K562 (cell line): ENCODE results near the gene SND1. TPM values are rescaled to one million over a fixed set of nuclear protein-coding genes. Genes with fewer than 3 reads are reported as not detected.

Experiments used
- ATF1 ChIP-seq, 2 experiments: fragments of 450-650 bp in 1 of 2; IDR thresholded peaks; 2 replicates each; pipeline ENCODE4 v1.6.1; 2016; ENCODE audit warnings: missing compliant biosample characterization in 1 of 2, missing genetic modification characterization in 1 of 2
- ATF4 ChIP-seq: fragments of 450-650 bp; formaldehyde crosslinking; IDR thresholded peaks from 2 replicates; pipeline ENCODE4 v1.4.0; 2022; ENCODE audit warnings: mild to moderate bottlenecking, moderate library complexity
- BHLHE40 ChIP-seq: IDR thresholded peaks from 2 replicates; pipeline ENCODE4 v1.6.1; 2011; ENCODE audit warnings: low read length, improper control_type of control experiment
- CHCHD3 ChIP-seq: fragments of 250-450 bp; sonication (Bioruptor Pico); IDR thresholded peaks from 2 replicates; pipeline ENCODE4 v2.1.2; 2022; ENCODE audit warnings: mild to moderate bottlenecking
- CREB1 ChIP-seq, 2 experiments: sonication (generic) in 1 of 2; formaldehyde crosslinking in 1 of 2; IDR thresholded peaks; 2 replicates each; pipeline versions ENCODE4 v1.6.1 to v1.8.0; 2012 to 2022; ENCODE audit warnings: inconsistent platforms in 1 of 2, mild to moderate bottlenecking in 1 of 2, missing genetic modification reagents in 1 of 2, moderate library complexity in 1 of 2
- ELF2 ChIP-seq: fragments of 250-450 bp; sonication (Bioruptor Pico); IDR thresholded peaks from 2 replicates; pipeline ENCODE4 v1.5.0; 2021; ENCODE audit warnings: mild to moderate bottlenecking
- HDAC1 ChIP-seq, 2 experiments: fragments of 450-650 bp; IDR thresholded peaks; 2 replicates each; pipeline ENCODE4 v1.6.1; 2016 to 2017; ENCODE audit warnings: inconsistent platforms in 1 of 2, mild to moderate bottlenecking in 1 of 2, moderate library complexity in 1 of 2
- JUN ChIP-seq, 2 experiments: sonication (generic) in 1 of 2; formaldehyde crosslinking in 1 of 2; IDR thresholded peaks; 2 replicates each; pipeline versions ENCODE4 v1.6.1 to v1.8.0; 2012 to 2022; ENCODE audit warnings: borderline replicate concordance in 2 of 2, mild to moderate bottlenecking in 2 of 2, improper control_type of control experiment in 1 of 2, low read depth in 1 of 2, low read length in 1 of 2, missing genetic modification reagents in 1 of 2
- JUND ChIP-seq, 2 experiments: IDR thresholded peaks; 2 replicates in 1 of 2; 3 replicates in 1 of 2; pipeline ENCODE4 v1.6.1; 2011; ENCODE audit warnings: borderline replicate concordance in 2 of 2, low read depth in 2 of 2, low read length in 2 of 2, improper control_type of control experiment in 1 of 2, missing biosample characterization in 1 of 2, missing genetic modification characterization in 1 of 2, missing genetic modification reagents in 1 of 2
- KDM2B ChIP-seq: fragments of 250-450 bp; sonication (Bioruptor Pico); IDR thresholded peaks from 2 replicates; pipeline ENCODE4 v1.8.0; 2021; ENCODE audit warnings: mild to moderate bottlenecking, moderate library complexity
- LCOR ChIP-seq: sonication (generic); formaldehyde crosslinking; IDR thresholded peaks from 2 replicates; pipeline ENCODE4 v1.8.0; 2022; ENCODE audit warnings: mild to moderate bottlenecking, missing genetic modification reagents
- NFIX ChIP-seq: fragments of 250-450 bp; sonication (Bioruptor Pico); IDR thresholded peaks from 2 replicates; pipeline ENCODE4 v1.4.0; 2020; ENCODE audit warnings: low read depth, mild to moderate bottlenecking, moderate library complexity
- NR2C2 ChIP-seq, 2 experiments: fragments of 200-800 bp in 1 of 2; sonication (Bioruptor generic) in 1 of 2; sonication (generic) in 1 of 2; formaldehyde crosslinking in 1 of 2; IDR thresholded peaks; 2 replicates each; pipeline versions ENCODE4 v1.6.1 to v1.8.0; 2016 to 2022; ENCODE audit warnings: mild to moderate bottlenecking in 1 of 2, missing compliant biosample characterization in 1 of 2, missing genetic modification characterization in 1 of 2, missing genetic modification reagents in 1 of 2
- SETDB1 ChIP-seq: IDR thresholded peaks from one replicate; pipeline ENCODE4 v1.6.1; 2012; ENCODE audit warnings: low read length, control low read depth, inconsistent platforms
- SMAD3 ChIP-seq: fragments of 450-650 bp; formaldehyde crosslinking; conservative IDR thresholded peaks from 2 replicates; pipeline ENCODE4 v1.4.0; 2020; ENCODE audit warnings: mild to moderate bottlenecking
- ZNF695 ChIP-seq: fragments of 450-650 bp; formaldehyde crosslinking; IDR thresholded peaks from 2 replicates; pipeline ENCODE4 v1.4.0; 2020; ENCODE audit warnings: mild to moderate bottlenecking, moderate library complexity
- polyA plus RNA-seq, 8 experiments: library from polyadenylated mRNA; depleted of rRNA in 4 of 8; stranded (reverse) in 5 of 8; unstranded in 3 of 8; fragments of >200 nt; fragmentation: Nextera tagmentation in 2 of 8; fragmentation: Illumina TruSeq in 1 of 8; extraction: Ambion mirVana in 2 of 8; extraction: Trizol in 1 of 8; gene quantifications; 2 replicates each; pipeline versions ENCODE4 v1.2.1 to v1.2.3, GENCODE V29; 2011 to 2014; ENCODE audit warnings: inconsistent platforms in 1 of 8, missing spikeins in 1 of 8
- total RNA-seq, 7 experiments: library from RNA; depleted of rRNA in 6 of 7; stranded (reverse); fragments of >200 nt in 6 of 7; fragmentation: Illumina TruSeq in 2 of 7; extraction: Trizol in 2 of 7; gene quantifications; 2 replicates each; pipeline versions ENCODE4 v1.2.1 to v1.2.3, GENCODE V29; 2011 to 2021; ENCODE audit warnings: low replicate concordance in 1 of 7
- TF ChIP-seq, protein P1 (sequence below): fragments of 450-650 bp; IDR thresholded peaks from 2 replicates; pipeline ENCODE4 v1.6.1; 2017; ENCODE audit warnings: antibody characterized with exemption
- TF ChIP-seq, protein P2 (sequence below): fragments of 450-650 bp; IDR thresholded peaks from 2 replicates; pipeline ENCODE4 v1.6.1; 2014; ENCODE audit warnings: low read depth, mild to moderate bottlenecking, moderate library complexity, borderline replicate concordance
- TF ChIP-seq, protein P3 (sequence below): sonication (generic); formaldehyde crosslinking; IDR thresholded peaks from 2 replicates; pipeline ENCODE4 v1.8.1; 2023; ENCODE audit warnings: mild to moderate bottlenecking, missing genetic modification reagents

Gene SND1
- total and polyA plus RNA-seq, 9 of the 15 experiments (the other 6 are each of a cell fraction or from before 2014, with no cell fraction given): 46.5 to 307 (median 191) TPM

GRCh38 chr7:128135515-128136214 lies 483.7 kb downstream of the SND1 start (continued):
- TF ChIP-seq, protein P1, sequence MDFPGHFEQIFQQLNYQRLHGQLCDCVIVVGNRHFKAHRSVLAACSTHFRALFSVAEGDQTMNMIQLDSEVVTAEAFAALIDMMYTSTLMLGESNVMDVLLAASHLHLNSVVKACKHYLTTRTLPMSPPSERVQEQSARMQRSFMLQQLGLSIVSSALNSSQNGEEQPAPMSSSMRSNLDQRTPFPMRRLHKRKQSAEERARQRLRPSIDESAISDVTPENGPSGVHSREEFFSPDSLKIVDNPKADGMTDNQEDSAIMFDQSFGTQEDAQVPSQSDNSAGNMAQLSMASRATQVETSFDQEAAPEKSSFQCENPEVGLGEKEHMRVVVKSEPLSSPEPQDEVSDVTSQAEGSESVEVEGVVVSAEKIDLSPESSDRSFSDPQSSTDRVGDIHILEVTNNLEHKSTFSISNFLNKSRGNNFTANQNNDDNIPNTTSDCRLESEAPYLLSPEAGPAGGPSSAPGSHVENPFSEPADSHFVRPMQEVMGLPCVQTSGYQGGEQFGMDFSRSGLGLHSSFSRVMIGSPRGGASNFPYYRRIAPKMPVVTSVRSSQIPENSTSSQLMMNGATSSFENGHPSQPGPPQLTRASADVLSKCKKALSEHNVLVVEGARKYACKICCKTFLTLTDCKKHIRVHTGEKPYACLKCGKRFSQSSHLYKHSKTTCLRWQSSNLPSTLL: no peak
- TF ChIP-seq KDM2B (CRISPR knock-in tag): no peak
- TF ChIP-seq ATF1 (CRISPR knock-in tag; IDR thresholded peaks at IDR 0.05): no peak
- peak; percentile 60 for TF ChIP-seq ATF1 (tag; IDR thresholded peaks at IDR 0.05)
- no peak for TF ChIP-seq SMAD3 (CRISPR knock-in tag)
- TF ChIP-seq, protein P2, sequence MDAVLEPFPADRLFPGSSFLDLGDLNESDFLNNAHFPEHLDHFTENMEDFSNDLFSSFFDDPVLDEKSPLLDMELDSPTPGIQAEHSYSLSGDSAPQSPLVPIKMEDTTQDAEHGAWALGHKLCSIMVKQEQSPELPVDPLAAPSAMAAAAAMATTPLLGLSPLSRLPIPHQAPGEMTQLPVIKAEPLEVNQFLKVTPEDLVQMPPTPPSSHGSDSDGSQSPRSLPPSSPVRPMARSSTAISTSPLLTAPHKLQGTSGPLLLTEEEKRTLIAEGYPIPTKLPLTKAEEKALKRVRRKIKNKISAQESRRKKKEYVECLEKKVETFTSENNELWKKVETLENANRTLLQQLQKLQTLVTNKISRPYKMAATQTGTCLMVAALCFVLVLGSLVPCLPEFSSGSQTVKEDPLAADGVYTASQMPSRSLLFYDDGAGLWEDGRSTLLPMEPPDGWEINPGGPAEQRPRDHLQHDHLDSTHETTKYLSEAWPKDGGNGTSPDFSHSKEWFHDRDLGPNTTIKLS: peak; percentile 79
- TF ChIP-seq ATF4 (CRISPR knock-in tag): no peak
- TF ChIP-seq SETDB1: no peak
- peak in 1 of 2 experiments; percentile 45; a peak in 1 of 4 replicates for TF ChIP-seq HDAC1 (IDR thresholded peaks at IDR 0.05)
- TF ChIP-seq, protein P3, sequence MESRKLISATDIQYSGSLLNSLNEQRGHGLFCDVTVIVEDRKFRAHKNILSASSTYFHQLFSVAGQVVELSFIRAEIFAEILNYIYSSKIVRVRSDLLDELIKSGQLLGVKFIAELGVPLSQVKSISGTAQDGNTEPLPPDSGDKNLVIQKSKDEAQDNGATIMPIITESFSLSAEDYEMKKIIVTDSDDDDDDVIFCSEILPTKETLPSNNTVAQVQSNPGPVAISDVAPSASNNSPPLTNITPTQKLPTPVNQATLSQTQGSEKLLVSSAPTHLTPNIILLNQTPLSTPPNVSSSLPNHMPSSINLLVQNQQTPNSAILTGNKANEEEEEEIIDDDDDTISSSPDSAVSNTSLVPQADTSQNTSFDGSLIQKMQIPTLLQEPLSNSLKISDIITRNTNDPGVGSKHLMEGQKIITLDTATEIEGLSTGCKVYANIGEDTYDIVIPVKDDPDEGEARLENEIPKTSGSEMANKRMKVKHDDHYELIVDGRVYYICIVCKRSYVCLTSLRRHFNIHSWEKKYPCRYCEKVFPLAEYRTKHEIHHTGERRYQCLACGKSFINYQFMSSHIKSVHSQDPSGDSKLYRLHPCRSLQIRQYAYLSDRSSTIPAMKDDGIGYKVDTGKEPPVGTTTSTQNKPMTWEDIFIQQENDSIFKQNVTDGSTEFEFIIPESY (CRISPR knock-in tag): peak; percentile 55; the same call in 1 of the 2 replicates
- TF ChIP-seq ELF2 (CRISPR knock-in tag): peak; percentile 18; the same call in 1 of the 2 replicates
- TF ChIP-seq LCOR (CRISPR knock-in tag): peak; percentile 79; the same call in 1 of the 2 replicates
- TF ChIP-seq NFIX: no peak
- TF ChIP-seq JUND (IDR thresholded peaks at IDR 0.05; ENCODE audit: borderline replicate concordance, low read depth, low read length): 0 out of 2 replicates have a peak, but pooled peaks have one; percentile 17
- TF ChIP-seq JUND (tag; IDR thresholded peaks at IDR 0.05; ENCODE audit: borderline replicate concordance, low read depth, low read length): no peak
- TF ChIP-seq CHCHD3: no peak
- peak; percentile 57; the same call in 1 of the 2 replicates for TF ChIP-seq BHLHE40
- no peak for TF ChIP-seq ZNF695
- no peak; the same call in 1 of the 2 replicates for TF ChIP-seq CREB1 (IDR thresholded peaks at IDR 0.05)
- TF ChIP-seq CREB1 (CRISPR knock-in tag; IDR thresholded peaks at IDR 0.05): peak; percentile 22; the same call in 1 of the 2 replicates
- peak; percentile 16; the same call in 1 of the 2 replicates for TF ChIP-seq JUN (IDR thresholded peaks at IDR 0.05; ENCODE audit: borderline replicate concordance, low read depth, low read length)
- TF ChIP-seq JUN (CRISPR knock-in tag; IDR thresholded peaks at IDR 0.05; ENCODE audit: borderline replicate concordance): no peak
- TF ChIP-seq NR2C2 (CRISPR knock-in tag; IDR thresholded peaks at IDR 0.05): 0 out of 2 replicates have a peak, but pooled peaks have one; percentile 21
- no peak; the same call in 1 of the 2 replicates for TF ChIP-seq NR2C2 (tag; IDR thresholded peaks at IDR 0.05)
